WTC11 (cell line): ENCODE results near the gene FAM47E.

Experiments used
- CTCF ChIP-seq: fragments of 200-600 bp; IDR thresholded peaks from 2 replicates; pipeline ENCODE4 v1.8.0; 2022; ENCODE audit warnings: antibody characterized with exemption
- FOXP4 ChIP-seq: sonication (generic); formaldehyde crosslinking; IDR thresholded peaks from 2 replicates; pipeline ENCODE4 v1.8.0; 2022; ENCODE audit warnings: mild to moderate bottlenecking, missing genetic modification reagents
- IRF1 ChIP-seq: sonication (generic); formaldehyde crosslinking; IDR thresholded peaks from 2 replicates; pipeline ENCODE4 v1.8.0; 2023; ENCODE audit warnings: missing genetic modification reagents
- KAT7 ChIP-seq: sonication (generic); formaldehyde crosslinking; IDR thresholded peaks from 2 replicates; pipeline ENCODE4 v1.8.1; 2023; ENCODE audit warnings: missing genetic modification reagents, mild to moderate bottlenecking, borderline replicate concordance
- MXD4 ChIP-seq: fragments of 250-450 bp; sonication (Bioruptor Pico); IDR thresholded peaks from 2 replicates; pipeline ENCODE4 v1.8.0; 2021; ENCODE audit warnings: mild to moderate bottlenecking, moderate library complexity, borderline replicate concordance
- TP53 ChIP-seq: sonication (generic); formaldehyde crosslinking; IDR thresholded peaks from 2 replicates; pipeline ENCODE4 v1.8.1; 2023; ENCODE audit warnings: mild to moderate bottlenecking, missing genetic modification reagents
- TF ChIP-seq, protein P1 (sequence below): sonication (generic); formaldehyde crosslinking; IDR thresholded peaks from 2 replicates; pipeline ENCODE4 v1.8.1; 2022; ENCODE audit warnings: mild to moderate bottlenecking, moderate library complexity, missing genetic modification reagents

DNA sequence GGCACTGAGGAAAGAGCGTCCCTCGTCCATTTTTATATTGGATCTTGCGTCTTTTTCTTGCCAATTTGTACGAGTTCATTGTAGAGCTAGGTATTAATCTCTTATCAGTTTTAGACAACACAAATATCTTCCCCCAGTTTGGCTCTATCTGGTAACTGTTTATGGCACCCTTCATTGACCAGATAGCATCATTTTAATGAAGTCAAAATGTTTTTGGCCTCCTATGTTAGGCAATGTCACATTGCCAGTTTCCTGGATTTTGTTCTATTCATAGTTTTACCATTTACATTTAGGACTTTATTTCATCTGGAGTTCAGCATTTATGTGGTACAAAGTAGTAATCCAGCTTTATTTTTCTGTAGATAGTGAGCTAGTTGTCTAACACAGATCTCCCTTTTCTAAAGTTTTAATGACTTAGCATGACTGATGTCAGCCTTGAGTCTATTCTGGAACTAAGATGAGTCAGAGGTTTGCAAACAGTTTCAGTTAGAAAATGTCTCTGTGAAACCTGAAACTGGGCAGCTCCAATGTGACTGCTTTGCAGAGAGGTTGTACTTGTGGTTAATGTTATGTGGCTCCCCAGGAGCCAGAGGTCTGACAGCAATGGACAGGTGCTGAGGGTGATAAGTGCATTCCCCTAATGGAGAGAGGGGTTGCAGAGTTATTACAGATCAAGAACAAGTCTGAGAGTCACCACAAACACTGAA is 49.7 kb downstream of the FAM47E start:
- no peak for TF ChIP-seq TP53
- TF ChIP-seq IRF1 (CRISPR knock-in tag) = no peak
- TF ChIP-seq CTCF = no peak
- no peak for TF ChIP-seq FOXP4 (CRISPR knock-in tag)
- TF ChIP-seq, protein P1, sequence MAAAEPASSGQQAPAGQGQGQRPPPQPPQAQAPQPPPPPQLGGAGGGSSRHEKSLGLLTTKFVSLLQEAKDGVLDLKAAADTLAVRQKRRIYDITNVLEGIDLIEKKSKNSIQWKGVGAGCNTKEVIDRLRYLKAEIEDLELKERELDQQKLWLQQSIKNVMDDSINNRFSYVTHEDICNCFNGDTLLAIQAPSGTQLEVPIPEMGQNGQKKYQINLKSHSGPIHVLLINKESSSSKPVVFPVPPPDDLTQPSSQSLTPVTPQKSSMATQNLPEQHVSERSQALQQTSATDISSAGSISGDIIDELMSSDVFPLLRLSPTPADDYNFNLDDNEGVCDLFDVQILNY (CRISPR knock-in tag) = no peak
- TF ChIP-seq MXD4 (CRISPR knock-in tag) = no peak
- TF ChIP-seq KAT7 (CRISPR knock-in tag) = no peak
